ENCODE results near the gene KIAA0513.

GRCh38 chr16:84989749-84990620 lies 37.6 kb upstream of the KIAA0513 start:
- TF ChIP-seq POLR2A (IDR thresholded peaks at IDR 0.05): no peak
- no peak for TF ChIP-seq CTCF (IDR thresholded peaks at IDR 0.05)

All from body of pancreas (tissue), 4 donors.